ENCODE results near the gene GPR137B.

DNA sequence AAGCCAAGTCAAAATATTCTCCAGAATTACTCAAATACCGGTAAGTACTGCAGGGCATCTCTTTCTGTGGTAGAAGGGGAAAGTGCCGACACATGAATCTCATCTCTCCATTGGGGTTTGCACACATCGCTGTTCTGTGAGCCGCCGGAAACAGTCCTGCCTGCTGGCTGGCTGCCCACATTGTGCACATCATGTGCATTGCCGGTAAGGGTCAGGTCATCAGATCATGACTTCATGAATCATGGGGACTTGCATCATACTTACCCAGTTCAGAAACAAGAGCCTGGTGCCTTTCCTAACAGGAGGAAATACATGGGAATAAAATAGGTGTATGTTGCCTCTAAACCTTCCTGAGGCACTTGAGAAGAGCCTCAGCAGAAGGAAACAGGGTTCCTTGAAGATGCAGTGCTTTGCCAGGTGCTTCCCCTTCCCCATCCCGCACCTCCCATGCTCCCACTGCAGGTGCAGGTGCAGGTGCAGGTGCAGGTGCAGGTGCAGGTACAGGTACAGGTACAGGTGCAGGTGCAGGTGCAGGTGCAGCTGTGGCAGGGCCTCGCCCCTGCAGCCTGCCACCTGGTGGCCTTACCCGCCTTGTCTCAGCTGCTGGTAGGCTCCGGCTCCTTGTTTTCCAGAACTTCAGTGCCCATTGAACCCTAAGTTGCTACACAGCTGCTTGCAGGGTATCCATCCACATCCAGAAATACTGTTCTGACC lies 26.5 kb downstream of the GPR137B start:
- TF ChIP-seq, protein P1, sequence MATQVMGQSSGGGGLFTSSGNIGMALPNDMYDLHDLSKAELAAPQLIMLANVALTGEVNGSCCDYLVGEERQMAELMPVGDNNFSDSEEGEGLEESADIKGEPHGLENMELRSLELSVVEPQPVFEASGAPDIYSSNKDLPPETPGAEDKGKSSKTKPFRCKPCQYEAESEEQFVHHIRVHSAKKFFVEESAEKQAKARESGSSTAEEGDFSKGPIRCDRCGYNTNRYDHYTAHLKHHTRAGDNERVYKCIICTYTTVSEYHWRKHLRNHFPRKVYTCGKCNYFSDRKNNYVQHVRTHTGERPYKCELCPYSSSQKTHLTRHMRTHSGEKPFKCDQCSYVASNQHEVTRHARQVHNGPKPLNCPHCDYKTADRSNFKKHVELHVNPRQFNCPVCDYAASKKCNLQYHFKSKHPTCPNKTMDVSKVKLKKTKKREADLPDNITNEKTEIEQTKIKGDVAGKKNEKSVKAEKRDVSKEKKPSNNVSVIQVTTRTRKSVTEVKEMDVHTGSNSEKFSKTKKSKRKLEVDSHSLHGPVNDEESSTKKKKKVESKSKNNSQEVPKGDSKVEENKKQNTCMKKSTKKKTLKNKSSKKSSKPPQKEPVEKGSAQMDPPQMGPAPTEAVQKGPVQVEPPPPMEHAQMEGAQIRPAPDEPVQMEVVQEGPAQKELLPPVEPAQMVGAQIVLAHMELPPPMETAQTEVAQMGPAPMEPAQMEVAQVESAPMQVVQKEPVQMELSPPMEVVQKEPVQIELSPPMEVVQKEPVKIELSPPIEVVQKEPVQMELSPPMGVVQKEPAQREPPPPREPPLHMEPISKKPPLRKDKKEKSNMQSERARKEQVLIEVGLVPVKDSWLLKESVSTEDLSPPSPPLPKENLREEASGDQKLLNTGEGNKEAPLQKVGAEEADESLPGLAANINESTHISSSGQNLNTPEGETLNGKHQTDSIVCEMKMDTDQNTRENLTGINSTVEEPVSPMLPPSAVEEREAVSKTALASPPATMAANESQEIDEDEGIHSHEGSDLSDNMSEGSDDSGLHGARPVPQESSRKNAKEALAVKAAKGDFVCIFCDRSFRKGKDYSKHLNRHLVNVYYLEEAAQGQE (IDR thresholded peaks at IDR 0.05; ENCODE audit: borderline replicate concordance), result no peak
- no peak for TF ChIP-seq EZH2 (IDR thresholded peaks at IDR 0.05; ENCODE audit: borderline replicate concordance, insufficient read depth, low read length, poor library complexity, severe bottlenecking)
- TF ChIP-seq, protein P2, sequence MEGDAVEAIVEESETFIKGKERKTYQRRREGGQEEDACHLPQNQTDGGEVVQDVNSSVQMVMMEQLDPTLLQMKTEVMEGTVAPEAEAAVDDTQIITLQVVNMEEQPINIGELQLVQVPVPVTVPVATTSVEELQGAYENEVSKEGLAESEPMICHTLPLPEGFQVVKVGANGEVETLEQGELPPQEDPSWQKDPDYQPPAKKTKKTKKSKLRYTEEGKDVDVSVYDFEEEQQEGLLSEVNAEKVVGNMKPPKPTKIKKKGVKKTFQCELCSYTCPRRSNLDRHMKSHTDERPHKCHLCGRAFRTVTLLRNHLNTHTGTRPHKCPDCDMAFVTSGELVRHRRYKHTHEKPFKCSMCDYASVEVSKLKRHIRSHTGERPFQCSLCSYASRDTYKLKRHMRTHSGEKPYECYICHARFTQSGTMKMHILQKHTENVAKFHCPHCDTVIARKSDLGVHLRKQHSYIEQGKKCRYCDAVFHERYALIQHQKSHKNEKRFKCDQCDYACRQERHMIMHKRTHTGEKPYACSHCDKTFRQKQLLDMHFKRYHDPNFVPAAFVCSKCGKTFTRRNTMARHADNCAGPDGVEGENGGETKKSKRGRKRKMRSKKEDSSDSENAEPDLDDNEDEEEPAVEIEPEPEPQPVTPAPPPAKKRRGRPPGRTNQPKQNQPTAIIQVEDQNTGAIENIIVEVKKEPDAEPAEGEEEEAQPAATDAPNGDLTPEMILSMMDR (IDR thresholded peaks at IDR 0.05; ENCODE audit: poor library complexity, severe bottlenecking), result no peak
- no peak for TF ChIP-seq RAD21 (conservative IDR thresholded peaks at IDR 0.05)
- TF ChIP-seq POLR2AphosphoS5 (IDR thresholded peaks at IDR 0.05), result no peak
- TF ChIP-seq EP300 (conservative IDR thresholded peaks at IDR 0.05; ENCODE audit: poor library complexity, severe bottlenecking), result no peak
- no peak for TF ChIP-seq SMC3 (conservative IDR thresholded peaks at IDR 0.05; ENCODE audit: poor library complexity)
